GM23338 (cell line): ENCODE data around the gene MAPT. TPM values are rescaled to one million over a fixed set of nuclear protein-coding genes. Genes with fewer than 3 reads are reported as not detected.

Experiments
- ATAC-seq: fragments of 200-7000 bp; cut with Tn5 transposase; 3 replicates; pipeline ENCODE4 v1.9.1; 2020
- DNase-seq: peaks from one replicate; pipeline ENCODE4 v3.0.0-alpha.2; 2015; ENCODE audit warnings: low spot score
- H2AFZ ChIP-seq: fragments of 200-600 bp; sonication (generic); 2 replicates; pipeline ENCODE4 v1.8.0; 2016; ENCODE audit warnings: antibody characterized with exemption, mild to moderate bottlenecking, moderate library complexity
- H3F3A ChIP-seq: fragments of 200-600 bp; sonication (generic); replicated peaks from 2 replicates; pipeline ENCODE4 v1.8.0; 2017; ENCODE audit warnings: antibody characterized with exemption, mixed run types, low read depth
- H3K27ac ChIP-seq: fragments of 200-600 bp; sonication (generic); 2 replicates; pipeline ENCODE4 v1.6.1; 2016; ENCODE audit warnings: low read depth
- H3K27me3 ChIP-seq: fragments of 200-600 bp; sonication (generic); 2 replicates; pipeline ENCODE4 v1.8.0; 2016; ENCODE audit warnings: mild to moderate bottlenecking, mixed run types, moderate library complexity; ENCODE audit not compliant: insufficient read depth
- H3K36me3 ChIP-seq: fragments of 200-600 bp; sonication (generic); 2 replicates; pipeline ENCODE4 v1.8.0; 2016; ENCODE audit warnings: mild to moderate bottlenecking; ENCODE audit not compliant: insufficient read depth
- H3K4me1 ChIP-seq: fragments of 200-600 bp; sonication (generic); 2 replicates; pipeline ENCODE4 v1.8.0; 2016; ENCODE audit warnings: mild to moderate bottlenecking, moderate library complexity; ENCODE audit not compliant: insufficient read depth
- H3K4me2 ChIP-seq: fragments of 200-600 bp; sonication (generic); 2 replicates; pipeline ENCODE4 v1.7.1; 2017; ENCODE audit warnings: mixed run types
- H3K4me3 ChIP-seq: fragments of 200-600 bp; sonication (generic); 2 replicates; pipeline ENCODE4 v1.6.1; 2016; ENCODE audit warnings: mixed run types
- H3K79me2 ChIP-seq: fragments of 200-600 bp; sonication (generic); replicated peaks from 2 replicates; pipeline ENCODE4 v1.8.0; 2017; ENCODE audit warnings: mild to moderate bottlenecking; ENCODE audit not compliant: insufficient read depth
- H3K9me2 ChIP-seq: fragments of 200-600 bp; sonication (generic); 2 replicates; pipeline ENCODE4 v1.8.0; 2017; ENCODE audit not compliant: insufficient read depth
- H4K20me1 ChIP-seq: fragments of 200-600 bp; sonication (generic); replicated peaks from 2 replicates; pipeline ENCODE4 v1.8.0; 2017; ENCODE audit warnings: mild to moderate bottlenecking; ENCODE audit not compliant: insufficient read depth
- H3K27ac Mint-ChIP-seq: 2 replicates; pipeline ENCODE4 v1.8.0; 2020; ENCODE audit warnings: inconsistent platforms, mild to moderate bottlenecking, moderate library complexity, mixed read lengths
- H3K27me3 Mint-ChIP-seq: 3 replicates; pipeline ENCODE4 v1.8.0; 2022; ENCODE audit warnings: low read depth, mild to moderate bottlenecking, moderate library complexity, mixed read lengths, inconsistent platforms; ENCODE audit not compliant: insufficient read depth, poor library complexity
- H3K36me3 Mint-ChIP-seq: 3 replicates; pipeline ENCODE4 v1.8.0; 2021; ENCODE audit warnings: low read depth, mild to moderate bottlenecking, inconsistent platforms, moderate library complexity, mixed read lengths
- H3K4me1 Mint-ChIP-seq: 3 replicates; pipeline ENCODE4 v1.8.0; 2020; ENCODE audit warnings: mild to moderate bottlenecking, inconsistent platforms, mixed read lengths
- H3K4me3 Mint-ChIP-seq: 3 replicates; pipeline ENCODE4 v1.8.0; 2021; ENCODE audit warnings: moderate library complexity, mild to moderate bottlenecking, inconsistent platforms, mixed read lengths
- H3K9me3 Mint-ChIP-seq: 3 replicates; pipeline ENCODE4 v1.8.0; 2020; ENCODE audit warnings: moderate library complexity, mild to moderate bottlenecking, inconsistent platforms, mixed read lengths
- CREB1 ChIP-seq: fragments of 250-450 bp; sonication (Bioruptor Pico); IDR thresholded peaks from 2 replicates; pipeline ENCODE4 v1.5.0; 2020; ENCODE audit warnings: low read depth, mild to moderate bottlenecking, moderate library complexity
- ETS1 ChIP-seq: IDR thresholded peaks from 2 replicates; pipeline ENCODE4 v1.6.1; 2016; ENCODE audit warnings: antibody characterized with exemption
- EZH2 ChIP-seq: fragments of 200-600 bp; sonication (generic); IDR thresholded peaks from one replicate; pipeline ENCODE4 v1.8.0; 2017; ENCODE audit warnings: antibody characterized with exemption, mild to moderate bottlenecking, low read depth; ENCODE audit not compliant: unreplicated experiment
- EZH2phosphoT487 ChIP-seq: fragments of 200-600 bp; sonication (generic); IDR thresholded peaks from one replicate; pipeline ENCODE4 v1.8.1; 2018; ENCODE audit warnings: antibody characterized with exemption; ENCODE audit not compliant: unreplicated experiment
- JUNB ChIP-seq: IDR thresholded peaks from one replicate; pipeline ENCODE4 v1.6.1; 2016; ENCODE audit warnings: antibody characterized with exemption; ENCODE audit not compliant: unreplicated experiment
- STAT1 ChIP-seq: IDR thresholded peaks from one replicate; pipeline ENCODE4 v1.6.1; 2016; ENCODE audit warnings: antibody characterized with exemption; ENCODE audit not compliant: unreplicated experiment
- ZNF114 ChIP-seq: fragments of 250-450 bp; sonication (Bioruptor Pico); IDR thresholded peaks from 2 replicates; pipeline ENCODE4 v1.5.0; 2020; ENCODE audit warnings: mild to moderate bottlenecking, moderate library complexity
- ZNF331 ChIP-seq: fragments of 250-450 bp; sonication (Bioruptor Pico); IDR thresholded peaks from 2 replicates; pipeline ENCODE4 v1.5.0; 2020; ENCODE audit warnings: low read depth, mild to moderate bottlenecking, moderate library complexity
- ZNF462 ChIP-seq: fragments of 250-450 bp; sonication (Bioruptor Pico); IDR thresholded peaks from 2 replicates; pipeline ENCODE4 v1.5.0; 2020; ENCODE audit warnings: mild to moderate bottlenecking, moderate library complexity
- polyA plus RNA-seq: library from polyadenylated mRNA; unstranded; fragments of >200 nt; fragmentation: Nextera tagmentation; extraction: Ambion mirVana; gene quantifications from 2 replicates; pipeline ENCODE4 v1.2.1, GENCODE V29; 2016
- total RNA-seq: library from RNA; depleted of rRNA; stranded (reverse); fragments of >200 nt; shearing (Covaris generic); gene quantifications from 2 replicates; pipeline ENCODE4 v1.2.3, GENCODE V29; 2014

The MAPT gene
- total and polyA plus RNA-seq, 2 experiments from 2014 or later: 1.1 to 2.1 TPM

GRCh38 chr17:45863857-45864654, 30.3 kb upstream of the MAPT start (continued):
- TF ChIP-seq ZNF462 (no peak), ZNF114 (CRISPR knock-in tag) (no peak), EZH2 (no peak), ETS1 (no peak), STAT1 (no peak), ZNF331 (CRISPR knock-in tag) (no peak), JUNB (no peak)

GRCh38 chr17:45867171-45867570, 27.2 kb upstream of the MAPT start:
- Histone ChIP-seq H3K4me2 (no peak overlapping the region), H3F3A (no peaks in the 10 kb centered on the region), H3K79me2 (no peaks in the 10 kb centered on the region), H3K27ac (no peak overlapping the region), H3K9me2 (0 out of 2 replicates have a peak, but pooled peaks cover 6% of the 10 kb centered on the region), H4K20me1 (no peaks in the 10 kb centered on the region), H3K4me1 (peaks cover 22% of the 10 kb centered on the region), H3K27me3 (no peaks in the 10 kb centered on the region), H2AFZ (peak overlapping the region; percentile 2; the same call in 1 of the 2 replicates), H3K36me3 (no peaks in the 10 kb centered on the region), H3K4me3 (no peak overlapping the region)
- H3K4me1 Mint-ChIP-seq: peaks cover 35% of the 10 kb centered on the region
- TF ChIP-seq EZH2phosphoT487 (no peak), CREB1 (CRISPR knock-in tag) (no peak)
- no peaks in the 10 kb centered on the region for H3K9me3 Mint-ChIP-seq
- H3K4me3 Mint-ChIP-seq: no peak overlapping the region
- no peaks in the 10 kb centered on the region for H3K36me3 Mint-ChIP-seq
- H3K27ac Mint-ChIP-seq: no peak overlapping the region
- ATAC-seq (no peak), DNase-seq (no peak)
- H3K27me3 Mint-ChIP-seq: peaks cover 2% of the 10 kb centered on the region
